IgD-negative memory B cell (primary cell): ENCODE data around the gene HS2ST1. TPM values are rescaled to one million over a fixed set of nuclear protein-coding genes. Genes with fewer than 3 reads are reported as not detected.

Experiments used
- H3K27ac Mint-ChIP-seq, 3 donors: one replicate each; pipeline ENCODE4 v1.8.0; 2020 to 2022; ENCODE audit warnings: mild to moderate bottlenecking in 3 of 3, mixed read lengths in 3 of 3, moderate library complexity in 1 of 3
- H3K27me3 Mint-ChIP-seq: one replicate; pipeline ENCODE4 v1.8.0; 2021; ENCODE audit warnings: mixed read lengths
- H3K36me3 Mint-ChIP-seq: one replicate; pipeline ENCODE4 v1.8.0; 2020; ENCODE audit warnings: mild to moderate bottlenecking, mixed read lengths
- H3K4me1 Mint-ChIP-seq, 3 donors: one replicate each; pipeline ENCODE4 v1.8.0; 2020 to 2022; ENCODE audit warnings: mixed read lengths in 3 of 3, mild to moderate bottlenecking in 1 of 3
- H3K4me3 Mint-ChIP-seq, 4 donors: one replicate each; pipeline ENCODE4 v1.8.0; 2020 to 2022; ENCODE audit warnings: mild to moderate bottlenecking in 4 of 4, mixed read lengths in 4 of 4, moderate library complexity in 3 of 4
- H3K9me3 Mint-ChIP-seq, 3 donors: one replicate each; pipeline ENCODE4 v1.8.0; 2020 to 2021; ENCODE audit warnings: mixed read lengths in 3 of 3, mild to moderate bottlenecking in 1 of 3
- polyA plus RNA-seq: library from polyadenylated mRNA; unstranded; fragments of 300-500 nt; fragmentation: Illumina TruSeq; gene quantifications from one replicate; pipeline ENCODE4 v1.2.3, GENCODE V29; 2021

Gene HS2ST1
- polyA plus RNA-seq, 1 donor from 2014 or later, result 7.2 TPM

DNA sequence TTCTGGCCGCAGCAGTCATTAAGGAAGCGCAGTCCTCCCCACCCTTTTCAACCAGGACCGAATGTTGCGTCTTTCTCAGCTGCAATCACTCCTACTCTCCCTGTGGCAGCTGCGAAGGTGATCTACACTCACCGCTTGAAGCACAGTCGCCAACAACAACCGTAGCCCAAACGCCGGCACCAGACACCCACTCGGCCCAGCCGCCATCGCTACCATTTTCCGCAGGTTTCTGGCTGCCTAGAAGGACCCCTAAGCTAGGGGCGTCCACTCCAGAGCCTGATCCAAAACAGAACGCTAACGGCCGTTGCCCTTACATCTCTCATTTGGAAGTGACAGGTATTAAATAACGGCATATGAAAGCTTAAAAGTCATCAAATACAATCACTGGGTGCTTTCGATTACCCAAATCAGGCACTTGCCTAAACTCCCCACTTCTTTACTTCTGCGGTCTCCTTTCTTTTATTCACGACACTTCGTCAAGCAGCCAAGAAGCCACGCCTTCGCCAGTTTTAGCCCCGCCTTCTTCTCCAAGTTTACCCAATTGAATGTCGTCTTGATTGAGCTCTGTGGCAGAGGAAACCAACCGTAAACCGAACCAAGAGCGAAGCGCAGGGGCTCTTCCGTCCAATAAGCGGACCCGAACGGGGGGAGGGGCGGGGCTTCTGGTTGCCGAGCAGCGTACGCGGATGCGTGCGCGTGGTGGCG, 387 bp upstream of the HS2ST1 start, which contains the start of gene SELENOF:
Gene SELENOF, minus strand, starts transcription at position 231 of the 705 bp plus-strand sequence. Its CDS starts 15 bp downstream, at position 216.
- Mint-ChIP-seq H3K36me3 (peaks cover 8% of the 10 kb centered on the region), H3K4me3 (no peak within 1 kb of the TSS), H3K4me1 (peaks cover 24 to 36% (median 32%) of the 10 kb centered on the region in 3 donors), H3K27ac (no peak within 1 kb of the TSS), H3K27me3 (no peaks in the 10 kb centered on the region), H3K9me3 (no peaks in the 10 kb centered on the region)

DNA sequence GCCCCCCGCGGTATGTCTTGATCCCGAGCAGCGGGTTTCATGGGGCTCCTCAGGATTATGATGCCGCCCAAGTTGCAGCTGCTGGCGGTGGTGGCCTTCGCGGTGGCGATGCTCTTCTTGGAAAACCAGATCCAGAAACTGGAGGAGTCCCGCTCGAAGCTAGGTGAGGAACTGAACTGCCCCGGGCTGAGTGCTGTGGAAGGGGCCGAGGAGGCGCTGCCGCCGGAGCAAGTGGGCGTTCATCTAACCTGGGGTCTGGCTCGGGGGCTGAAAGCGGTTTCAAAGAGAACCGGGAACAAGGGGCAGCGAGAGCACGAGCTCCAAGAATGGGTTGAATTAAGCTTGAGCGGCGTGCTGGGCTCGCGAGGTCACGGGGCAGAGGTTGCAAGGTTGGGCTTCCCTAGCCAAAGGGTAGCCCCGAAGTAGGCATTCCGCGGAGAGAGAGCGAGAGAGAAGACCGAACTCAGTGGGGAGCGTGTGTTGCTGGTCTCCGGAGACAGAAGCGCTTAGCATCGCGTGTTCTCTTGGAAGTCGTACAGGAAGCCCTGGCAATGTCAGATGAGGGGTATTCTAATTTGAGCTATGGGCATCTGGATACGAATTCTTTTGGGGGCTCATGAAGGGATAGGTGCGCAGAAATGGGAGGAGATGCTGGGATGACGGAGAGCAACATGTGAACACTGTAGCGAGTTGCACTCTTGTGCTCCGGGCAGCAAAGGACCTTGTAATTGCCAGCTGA, 732 bp downstream of the HS2ST1 start:
- Mint-ChIP-seq H3K4me3 (no peak overlapping the region), H3K4me1 (peaks cover 17 to 26% (median 24%) of the 10 kb centered on the region in 3 donors)

DNA sequence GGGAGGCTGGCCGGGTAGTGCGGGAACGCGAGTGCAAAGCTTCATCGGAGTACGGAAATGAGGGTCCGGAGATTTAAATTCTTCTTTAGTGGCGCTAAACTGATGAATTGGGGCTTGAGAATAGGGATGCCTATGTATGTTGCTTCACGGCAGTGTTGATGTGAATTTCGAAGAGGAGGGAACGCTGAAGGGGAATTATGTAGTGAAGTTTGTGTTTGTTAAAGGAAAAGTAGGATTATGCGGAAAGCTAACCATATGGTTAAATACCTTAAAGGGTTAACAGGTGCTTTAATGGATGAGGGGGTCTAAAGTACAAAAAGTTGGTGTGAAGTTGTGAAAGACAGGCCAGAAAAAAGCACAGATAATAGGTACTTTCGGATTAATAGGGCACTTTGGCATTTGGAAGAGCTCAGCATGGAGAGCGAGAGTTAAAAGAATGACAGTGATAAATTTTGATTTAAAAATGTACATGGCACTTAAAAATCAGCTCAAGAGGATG, 1.4 kb downstream of the HS2ST1 start:
- no peak overlapping the region for H3K27ac Mint-ChIP-seq
- peaks cover 15 to 22% (median 20%) of the 10 kb centered on the region in 3 donors for H3K4me1 Mint-ChIP-seq
- no peak overlapping the region for H3K4me3 Mint-ChIP-seq
- H3K9me3 Mint-ChIP-seq, result no peaks in the 10 kb centered on the region
- H3K27me3 Mint-ChIP-seq, result no peaks in the 10 kb centered on the region
- peaks cover 3% of the 10 kb centered on the region for H3K36me3 Mint-ChIP-seq

More for the DNA sequence above, 732 bp downstream of the HS2ST1 start:
- H3K27me3 Mint-ChIP-seq, result no peaks in the 10 kb centered on the region
- H3K9me3 Mint-ChIP-seq, result no peaks in the 10 kb centered on the region
- peaks cover 5% of the 10 kb centered on the region for H3K36me3 Mint-ChIP-seq
- H3K27ac Mint-ChIP-seq, result no peak overlapping the region

DNA sequence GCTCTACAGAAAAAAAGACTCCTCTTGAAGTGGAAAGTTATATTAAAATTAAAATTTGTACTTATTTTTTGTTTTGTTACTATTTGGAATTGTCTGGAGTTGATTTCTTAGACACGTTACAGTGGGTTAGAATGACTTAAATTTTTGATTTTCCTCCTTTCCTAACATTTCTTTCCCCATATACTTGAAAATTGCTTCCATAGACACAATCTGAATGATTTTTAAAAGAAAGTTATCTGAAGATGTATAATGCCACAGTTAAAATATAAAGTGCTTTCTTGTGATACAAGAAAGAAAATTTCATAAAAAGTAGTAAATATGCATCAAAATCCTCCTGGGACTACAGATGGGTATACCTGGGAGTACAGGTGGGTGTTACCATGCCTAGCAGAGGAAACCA, 2.3 kb downstream of the HS2ST1 start:
- no peak overlapping the region for H3K27ac Mint-ChIP-seq

DNA sequence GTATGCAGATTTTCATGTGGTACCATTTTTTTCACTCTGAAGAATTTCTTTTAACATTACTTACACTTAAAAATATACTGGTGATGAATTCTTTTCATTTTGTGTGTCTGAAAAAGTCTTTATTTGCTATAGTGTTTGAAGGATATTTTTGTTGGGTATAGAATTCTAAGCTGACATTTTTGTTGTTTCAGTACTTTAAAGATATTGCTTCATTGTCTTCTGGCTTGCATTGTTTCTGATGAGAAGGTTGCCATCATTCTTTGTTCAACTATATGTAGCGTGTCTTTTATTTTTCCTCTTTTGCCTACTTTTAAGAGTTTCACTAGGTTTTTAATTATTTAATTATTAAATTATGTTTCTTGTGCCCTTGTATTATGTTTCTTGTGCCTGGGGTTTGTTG, 8.0 kb downstream of the HS2ST1 start:
- Mint-ChIP-seq H3K4me3 (no peak overlapping the region), H3K9me3 (peaks cover 4 to 16% (median 10%) of the 10 kb centered on the region in 3 donors), H3K4me1 (peaks cover 3 to 15% (median 11%) of the 10 kb centered on the region in 3 donors), H3K36me3 (peaks cover 8% of the 10 kb centered on the region), H3K27ac (no peak overlapping the region), H3K27me3 (no peaks in the 10 kb centered on the region)

More for the DNA sequence above, 2.3 kb downstream of the HS2ST1 start:
- Mint-ChIP-seq H3K9me3 (peaks cover 0 to 3% (median under 1%) of the 10 kb centered on the region in 3 donors), H3K27me3 (no peaks in the 10 kb centered on the region), H3K4me3 (peak overlapping the region in 1 of 4 donors; percentile 29), H3K36me3 (peaks cover under 1% of the 10 kb centered on the region), H3K4me1 (peaks cover 7 to 15% (median 12%) of the 10 kb centered on the region in 3 donors)

DNA sequence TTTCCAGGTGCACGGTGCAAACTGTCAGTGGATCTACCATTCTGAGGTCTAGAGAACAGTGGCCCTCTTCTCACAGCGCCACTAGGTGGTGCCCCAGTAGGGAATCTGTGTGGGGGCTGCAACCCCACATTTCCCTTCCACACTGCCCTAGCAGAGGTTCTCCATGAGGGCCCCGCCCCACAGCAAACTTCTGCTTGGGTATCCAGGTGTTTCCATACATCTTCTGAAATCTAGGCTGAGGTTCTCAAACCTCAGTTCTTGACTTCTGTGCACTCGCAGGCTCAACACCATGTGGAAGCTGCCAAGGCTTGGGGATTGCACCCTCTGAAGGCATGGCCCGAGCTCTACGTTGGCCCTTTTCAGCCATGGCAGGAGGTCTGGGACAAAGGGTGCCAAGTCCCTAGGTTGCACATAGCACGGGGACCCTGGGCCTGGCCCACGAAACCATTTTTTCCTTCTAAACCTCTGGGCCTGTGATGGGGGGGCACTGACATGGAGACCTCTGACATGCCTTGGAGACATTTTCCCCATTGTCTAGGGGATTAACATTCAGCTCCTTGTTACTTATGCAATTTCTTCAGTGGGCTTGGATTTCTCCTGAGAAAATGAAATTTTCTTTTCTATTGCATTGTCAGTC, 10.0 kb downstream of the HS2ST1 start:
- Mint-ChIP-seq H3K27me3 (no peaks in the 10 kb centered on the region), H3K4me1 (peaks cover 6 to 16% (median 12%) of the 10 kb centered on the region in 3 donors), H3K9me3 (peaks cover 4 to 16% (median 10%) of the 10 kb centered on the region in 3 donors), H3K4me3 (no peak overlapping the region), H3K36me3 (peaks cover 8% of the 10 kb centered on the region), H3K27ac (no peak overlapping the region)

DNA sequence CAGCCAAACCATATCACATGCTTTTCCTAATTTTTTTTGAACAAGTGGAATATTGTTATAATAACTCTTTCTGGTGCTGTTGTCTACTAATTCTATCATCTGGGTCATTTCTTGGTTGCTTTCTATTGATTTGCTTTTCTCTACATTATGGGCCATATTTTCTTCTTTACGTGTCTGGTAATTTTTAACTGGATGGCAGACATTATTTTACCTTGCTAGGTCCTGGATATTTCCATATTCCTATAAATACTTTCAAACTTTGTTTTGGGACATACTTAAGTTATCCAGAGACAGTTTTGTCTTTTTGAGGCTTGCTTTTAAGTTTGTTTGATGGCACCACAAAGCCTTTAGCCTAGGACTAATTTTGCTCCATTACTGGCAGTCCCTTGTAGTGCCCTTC, 11.3 kb downstream of the HS2ST1 start:
- Mint-ChIP-seq H3K27me3 (no peaks in the 10 kb centered on the region), H3K4me3 (peak overlapping the region in 1 of 4 donors; percentile 55), H3K36me3 (peaks cover 8% of the 10 kb centered on the region), H3K27ac (no peak overlapping the region), H3K9me3 (peaks cover 4 to 16% (median 10%) of the 10 kb centered on the region in 3 donors), H3K4me1 (peaks cover 6 to 18% (median 12%) of the 10 kb centered on the region in 3 donors)

DNA sequence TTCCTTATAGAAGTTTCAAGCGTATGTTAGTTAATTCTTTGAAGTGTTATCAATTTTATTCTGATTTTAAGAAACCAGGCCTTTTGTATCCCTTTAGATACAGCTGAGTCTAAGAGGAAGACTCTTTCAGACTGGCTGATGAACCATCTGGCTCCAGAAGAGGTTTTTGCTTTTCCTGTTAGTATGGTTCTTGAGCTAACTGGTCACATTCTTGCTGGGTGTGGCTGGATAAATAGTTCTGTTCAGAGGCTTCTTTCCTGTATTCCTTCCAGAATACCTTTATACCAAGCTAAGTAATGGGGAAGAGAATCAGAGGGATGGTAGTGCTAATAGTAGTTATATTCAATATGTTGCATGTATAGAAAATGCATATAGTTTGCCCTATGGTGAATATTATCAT, 12.4 kb downstream of the HS2ST1 start:
- H3K4me1 Mint-ChIP-seq, result peaks cover 6 to 18% (median 12%) of the 10 kb centered on the region in 3 donors
- H3K27ac Mint-ChIP-seq, result no peak overlapping the region
- peak overlapping the region in 1 of 4 donors; percentile 6 for H3K4me3 Mint-ChIP-seq
- peaks cover 4 to 12% (median 8%) of the 10 kb centered on the region in 3 donors for H3K9me3 Mint-ChIP-seq
- H3K36me3 Mint-ChIP-seq, result peaks cover 7% of the 10 kb centered on the region
- H3K27me3 Mint-ChIP-seq, result no peaks in the 10 kb centered on the region

DNA sequence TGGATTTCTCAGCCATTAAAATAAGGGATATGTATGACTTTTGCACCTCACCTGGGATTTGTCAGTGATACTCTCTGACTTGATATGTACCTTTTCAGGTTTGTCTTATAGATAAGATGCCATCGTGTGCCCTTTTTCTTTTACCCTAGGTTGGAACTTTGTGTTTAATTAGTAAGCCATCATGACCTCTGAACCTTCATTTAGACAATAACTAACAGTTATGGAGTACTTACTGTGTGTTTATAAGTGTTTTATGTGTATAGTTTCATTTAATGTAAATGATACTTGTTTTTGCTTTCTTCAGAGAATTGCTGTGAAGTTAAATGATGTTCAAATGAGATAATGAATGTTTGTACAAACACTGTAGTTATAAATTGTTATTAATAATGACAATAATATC, 14.4 kb downstream of the HS2ST1 start:
- H3K27ac Mint-ChIP-seq, result no peak overlapping the region
- H3K4me3 Mint-ChIP-seq, result no peak overlapping the region
- H3K9me3 Mint-ChIP-seq, result peaks cover 0 to 9% (median 4%) of the 10 kb centered on the region in 3 donors
- no peaks in the 10 kb centered on the region for H3K27me3 Mint-ChIP-seq
- peaks cover 12 to 14% (median 12%) of the 10 kb centered on the region in 3 donors for H3K4me1 Mint-ChIP-seq
- H3K36me3 Mint-ChIP-seq, result peaks cover 5% of the 10 kb centered on the region

DNA sequence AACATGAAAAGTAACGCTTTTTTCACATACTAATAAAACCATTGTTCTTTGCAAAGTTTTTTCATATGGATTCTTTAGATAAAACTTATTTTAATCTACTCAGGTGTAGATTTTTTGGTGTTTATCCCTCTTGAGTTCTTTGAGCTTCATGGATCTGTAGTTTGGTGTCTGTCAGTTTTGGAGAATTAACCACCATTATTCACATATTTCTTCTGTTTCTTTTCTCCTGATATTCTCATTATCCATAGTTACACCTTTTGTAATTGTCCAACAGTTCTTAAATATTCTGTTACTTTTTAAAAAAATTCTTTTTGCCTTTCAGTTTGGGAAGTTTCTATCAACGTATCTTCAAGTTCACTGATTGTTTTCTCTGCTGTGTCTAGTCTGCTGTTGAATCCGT, 18.6 kb downstream of the HS2ST1 start:
- Mint-ChIP-seq H3K4me3 (no peak overlapping the region), H3K9me3 (no peaks in the 10 kb centered on the region), H3K27me3 (no peaks in the 10 kb centered on the region), H3K27ac (no peak overlapping the region), H3K4me1 (peaks cover 2 to 6% (median 3%) of the 10 kb centered on the region in 3 donors), H3K36me3 (no peaks in the 10 kb centered on the region)

DNA sequence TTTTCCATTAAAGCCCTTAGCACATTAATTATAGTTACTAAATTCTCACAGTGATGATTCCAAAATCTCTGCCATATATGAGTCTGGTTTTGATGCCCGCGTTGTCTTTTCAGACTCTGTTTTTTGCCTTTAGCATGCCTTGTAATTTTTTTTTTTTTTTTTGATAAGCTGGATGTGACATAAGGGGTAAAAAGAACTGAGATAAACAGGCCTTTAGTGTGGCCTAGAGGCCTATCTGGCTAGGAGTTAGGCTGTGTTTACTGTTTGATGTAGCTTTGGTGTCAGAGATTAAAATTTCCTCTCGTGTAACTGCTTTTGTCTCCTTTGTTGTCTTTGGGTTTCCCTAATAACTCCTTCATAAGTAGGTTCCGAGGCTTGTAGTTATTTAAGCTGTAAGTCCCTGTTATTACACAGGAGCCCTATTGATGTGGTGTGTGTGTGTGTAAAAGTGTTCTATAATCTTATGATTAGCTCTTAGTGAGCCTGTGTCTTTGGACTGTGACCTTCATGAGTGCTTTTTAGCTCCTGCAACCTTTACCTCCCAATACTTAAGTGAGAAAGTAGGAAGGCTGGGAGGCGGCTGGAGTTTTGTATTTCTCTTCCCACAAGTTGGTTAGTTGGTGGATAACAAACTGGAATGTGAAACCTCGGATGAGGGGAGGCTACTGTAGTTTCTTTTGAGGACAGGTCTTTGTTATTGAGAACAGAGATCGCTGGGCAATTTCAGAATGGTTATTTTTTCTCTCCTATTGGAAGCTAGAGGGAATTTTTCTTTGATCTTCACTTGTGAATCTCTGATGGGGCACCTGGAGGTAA, 19.3 kb downstream of the HS2ST1 start:
- no peaks in the 10 kb centered on the region for H3K36me3 Mint-ChIP-seq
- H3K27me3 Mint-ChIP-seq, result no peaks in the 10 kb centered on the region
- H3K9me3 Mint-ChIP-seq, result no peaks in the 10 kb centered on the region
- H3K4me1 Mint-ChIP-seq, result peaks cover 2 to 13% (median 6%) of the 10 kb centered on the region in 3 donors
- H3K4me3 Mint-ChIP-seq, result no peak overlapping the region
- no peak overlapping the region for H3K27ac Mint-ChIP-seq

DNA sequence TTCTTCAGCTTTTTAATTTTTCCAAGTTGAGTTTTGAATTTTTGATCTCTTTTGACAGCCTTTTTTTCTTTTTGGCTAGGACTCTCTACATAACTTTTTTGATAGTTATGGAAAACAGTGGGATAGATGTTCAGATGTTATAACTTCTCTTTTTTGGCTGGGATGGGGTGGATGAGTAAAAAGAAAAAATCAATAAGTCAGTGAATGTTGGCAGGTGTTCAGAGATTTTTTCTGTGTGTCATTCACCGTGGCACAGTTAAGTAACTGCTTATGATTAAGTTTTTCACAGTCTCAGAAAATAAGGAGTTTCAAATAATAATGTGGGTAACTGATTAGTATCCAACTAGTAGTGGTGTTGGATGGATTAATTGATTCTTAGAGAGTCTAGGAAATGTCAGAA, 24.0 kb downstream of the HS2ST1 start:
- Mint-ChIP-seq H3K36me3 (peaks cover 1% of the 10 kb centered on the region), H3K4me3 (peak overlapping the region in 1 of 4 donors; percentile 29), H3K27me3 (no peaks in the 10 kb centered on the region), H3K9me3 (no peaks in the 10 kb centered on the region), H3K4me1 (peaks cover 10 to 13% (median 10%) of the 10 kb centered on the region in 3 donors), H3K27ac (no peak overlapping the region)

DNA sequence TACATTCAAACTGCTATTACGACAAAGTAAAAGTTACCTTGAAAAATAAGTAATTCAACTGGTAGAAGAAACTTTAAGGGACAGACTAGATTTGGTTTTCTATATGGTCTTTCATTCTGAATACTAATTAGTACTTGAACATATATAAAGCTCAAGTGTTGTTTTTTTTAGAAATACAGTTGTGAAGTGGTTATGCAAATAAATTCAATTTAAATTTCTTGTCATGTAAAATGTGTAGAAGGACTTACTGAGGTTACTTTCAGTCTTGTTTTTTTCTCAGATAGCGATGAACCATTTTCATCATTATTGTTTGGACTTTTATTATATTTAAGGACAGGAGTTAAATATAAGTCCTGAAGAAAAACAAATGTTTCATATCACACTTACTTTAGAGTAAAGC, 24.4 kb downstream of the HS2ST1 start:
- peak overlapping the region in 1 of 4 donors; percentile 29 for H3K4me3 Mint-ChIP-seq
- H3K27ac Mint-ChIP-seq, result no peak overlapping the region
- no peaks in the 10 kb centered on the region for H3K27me3 Mint-ChIP-seq
- H3K9me3 Mint-ChIP-seq, result no peaks in the 10 kb centered on the region
- peaks cover 1% of the 10 kb centered on the region for H3K36me3 Mint-ChIP-seq
- H3K4me1 Mint-ChIP-seq, result peaks cover 7 to 13% (median 10%) of the 10 kb centered on the region in 3 donors

DNA sequence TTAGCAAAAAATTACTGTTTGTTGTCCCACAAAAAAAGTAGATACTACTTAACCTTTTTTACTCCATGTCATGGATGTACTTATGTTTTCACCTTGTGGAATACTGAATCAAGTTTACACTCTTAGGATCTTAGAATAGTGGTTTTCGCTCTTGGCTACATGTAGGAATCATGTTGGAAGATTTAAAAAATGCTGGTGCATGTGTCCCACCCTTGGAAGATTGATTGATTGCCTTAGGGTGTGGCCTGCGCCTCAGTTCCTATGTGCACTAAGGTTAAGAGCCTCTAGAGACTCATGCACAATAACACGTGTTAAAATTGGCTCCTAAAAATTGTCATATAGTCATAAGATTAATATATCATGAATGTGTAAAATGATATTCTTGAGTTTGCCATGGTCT, 25.0 kb downstream of the HS2ST1 start:
- Mint-ChIP-seq H3K36me3 (peaks cover 3% of the 10 kb centered on the region), H3K27ac (no peak overlapping the region), H3K9me3 (no peaks in the 10 kb centered on the region), H3K27me3 (no peaks in the 10 kb centered on the region), H3K4me1 (peaks cover 7 to 13% (median 10%) of the 10 kb centered on the region in 3 donors), H3K4me3 (peak overlapping the region in 2 of 4 donors; percentile 45 to 81)
